Sigmoid colon (tissue), 4 donors: ENCODE data around the gene TYW1B.
"Not testable (repeated sequence)": the region's sequence is repeated elsewhere in the genome, so short reads cannot be mapped to it uniquely, and the experiment has no call there.

ENCODE experiments used
- EP300 ChIP-seq, 4 donors: sonication (generic); formaldehyde crosslinking; IDR thresholded peaks; one replicate each; pipeline ENCODE4 v1.6.1; 2017; ENCODE audit warnings: antibody characterized with exemption in 4 of 4
- POLR2A ChIP-seq, 2 donors: fragments of 450-650 bp; IDR thresholded peaks; one replicate each; pipeline ENCODE4 v1.6.1; 2016; ENCODE audit warnings: antibody characterized with exemption in 2 of 2, mild to moderate bottlenecking in 2 of 2, moderate library complexity in 2 of 2
- TF ChIP-seq, protein P1 (sequence below), 4 experiments: fragments of 450-650 bp in 3 of 4; fragments of 200-600 bp in 1 of 4; IDR thresholded peaks; one replicate each; pipeline ENCODE4 v1.5.1; 2016 to 2019; ENCODE audit warnings: antibody characterized with exemption in 4 of 4, mild to moderate bottlenecking in 3 of 4, moderate library complexity in 2 of 4

DNA sequence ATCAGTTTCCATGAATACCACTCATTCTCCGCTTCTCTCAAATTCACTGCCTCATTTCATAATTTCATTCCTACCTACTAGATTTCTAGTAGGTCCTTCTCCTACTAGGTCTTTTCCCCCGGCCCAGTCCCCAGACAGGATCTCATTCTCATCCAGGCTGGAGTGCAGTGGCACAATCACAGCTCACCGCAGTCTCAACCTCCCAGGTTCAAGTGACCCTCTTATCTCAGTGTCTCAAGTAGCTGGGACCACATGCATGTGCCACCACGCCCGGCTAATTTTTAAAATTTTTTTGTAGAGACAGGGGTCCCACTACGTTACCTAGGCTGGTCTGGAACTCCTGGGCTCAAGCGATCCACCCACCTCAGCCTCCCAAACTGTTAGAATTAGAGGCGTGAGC is 132.5 kb downstream of the TYW1B start:
- TF ChIP-seq, protein P1, sequence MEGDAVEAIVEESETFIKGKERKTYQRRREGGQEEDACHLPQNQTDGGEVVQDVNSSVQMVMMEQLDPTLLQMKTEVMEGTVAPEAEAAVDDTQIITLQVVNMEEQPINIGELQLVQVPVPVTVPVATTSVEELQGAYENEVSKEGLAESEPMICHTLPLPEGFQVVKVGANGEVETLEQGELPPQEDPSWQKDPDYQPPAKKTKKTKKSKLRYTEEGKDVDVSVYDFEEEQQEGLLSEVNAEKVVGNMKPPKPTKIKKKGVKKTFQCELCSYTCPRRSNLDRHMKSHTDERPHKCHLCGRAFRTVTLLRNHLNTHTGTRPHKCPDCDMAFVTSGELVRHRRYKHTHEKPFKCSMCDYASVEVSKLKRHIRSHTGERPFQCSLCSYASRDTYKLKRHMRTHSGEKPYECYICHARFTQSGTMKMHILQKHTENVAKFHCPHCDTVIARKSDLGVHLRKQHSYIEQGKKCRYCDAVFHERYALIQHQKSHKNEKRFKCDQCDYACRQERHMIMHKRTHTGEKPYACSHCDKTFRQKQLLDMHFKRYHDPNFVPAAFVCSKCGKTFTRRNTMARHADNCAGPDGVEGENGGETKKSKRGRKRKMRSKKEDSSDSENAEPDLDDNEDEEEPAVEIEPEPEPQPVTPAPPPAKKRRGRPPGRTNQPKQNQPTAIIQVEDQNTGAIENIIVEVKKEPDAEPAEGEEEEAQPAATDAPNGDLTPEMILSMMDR (IDR thresholded peaks at IDR 0.05), result not testable (repeated sequence)
- TF ChIP-seq EP300, POLR2A (IDR thresholded peaks at IDR 0.05): not testable (repeated sequence)
